ENCODE results near the gene MX2. TPM values are rescaled to one million over a fixed set of nuclear protein-coding genes. Genes with fewer than 3 reads are reported as not detected.

Gene MX2, protein sequence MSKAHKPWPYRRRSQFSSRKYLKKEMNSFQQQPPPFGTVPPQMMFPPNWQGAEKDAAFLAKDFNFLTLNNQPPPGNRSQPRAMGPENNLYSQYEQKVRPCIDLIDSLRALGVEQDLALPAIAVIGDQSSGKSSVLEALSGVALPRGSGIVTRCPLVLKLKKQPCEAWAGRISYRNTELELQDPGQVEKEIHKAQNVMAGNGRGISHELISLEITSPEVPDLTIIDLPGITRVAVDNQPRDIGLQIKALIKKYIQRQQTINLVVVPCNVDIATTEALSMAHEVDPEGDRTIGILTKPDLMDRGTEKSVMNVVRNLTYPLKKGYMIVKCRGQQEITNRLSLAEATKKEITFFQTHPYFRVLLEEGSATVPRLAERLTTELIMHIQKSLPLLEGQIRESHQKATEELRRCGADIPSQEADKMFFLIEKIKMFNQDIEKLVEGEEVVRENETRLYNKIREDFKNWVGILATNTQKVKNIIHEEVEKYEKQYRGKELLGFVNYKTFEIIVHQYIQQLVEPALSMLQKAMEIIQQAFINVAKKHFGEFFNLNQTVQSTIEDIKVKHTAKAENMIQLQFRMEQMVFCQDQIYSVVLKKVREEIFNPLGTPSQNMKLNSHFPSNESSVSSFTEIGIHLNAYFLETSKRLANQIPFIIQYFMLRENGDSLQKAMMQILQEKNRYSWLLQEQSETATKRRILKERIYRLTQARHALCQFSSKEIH
- total RNA-seq: 2.9 and 4.2 TPM in 2 replicates

DNA sequence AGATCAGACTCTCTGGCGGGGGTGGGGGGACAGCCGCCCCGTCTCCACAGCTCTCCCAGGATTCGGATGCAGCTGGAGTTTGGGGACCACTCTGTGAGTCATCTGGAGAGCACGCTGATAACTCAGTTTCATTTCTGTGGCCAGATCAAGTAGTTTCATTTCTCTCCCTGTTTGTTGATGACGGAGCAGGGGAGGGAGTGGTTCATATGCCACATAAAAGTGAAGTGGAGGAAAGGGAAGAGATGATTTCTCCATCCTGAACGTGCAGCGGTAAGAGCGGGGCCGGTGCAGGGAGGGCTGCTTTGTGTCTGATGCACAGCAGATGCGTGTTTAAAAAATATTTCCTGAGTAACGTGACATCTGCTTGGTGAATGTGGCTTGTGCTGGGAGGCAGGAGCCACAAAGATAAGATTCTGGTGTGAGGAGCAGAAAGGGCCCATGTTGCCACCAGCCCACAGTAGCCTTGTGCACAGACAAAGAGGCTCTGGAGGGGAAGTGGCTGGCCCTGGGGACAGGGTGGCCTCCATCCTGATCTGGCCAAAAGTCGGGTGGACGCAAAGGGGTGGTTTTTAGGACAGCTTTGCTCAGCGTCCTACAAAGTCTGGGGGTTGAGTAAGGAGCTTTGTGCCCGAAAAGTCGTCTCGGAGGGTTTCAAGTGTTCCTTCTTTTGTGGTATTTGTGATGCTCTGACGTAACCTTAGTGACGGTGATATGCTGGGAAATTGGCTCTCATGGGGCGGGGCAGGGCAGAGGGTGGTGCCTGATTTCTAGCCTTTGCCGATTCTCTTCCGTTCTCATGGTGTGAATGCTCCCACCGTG lies at the start of gene MX2:
MX2 (plus strand) TSS at position 242 of the 819 bp plus-strand sequence. CDS start 14,880 bp downstream, outside the sequence.

DNA sequence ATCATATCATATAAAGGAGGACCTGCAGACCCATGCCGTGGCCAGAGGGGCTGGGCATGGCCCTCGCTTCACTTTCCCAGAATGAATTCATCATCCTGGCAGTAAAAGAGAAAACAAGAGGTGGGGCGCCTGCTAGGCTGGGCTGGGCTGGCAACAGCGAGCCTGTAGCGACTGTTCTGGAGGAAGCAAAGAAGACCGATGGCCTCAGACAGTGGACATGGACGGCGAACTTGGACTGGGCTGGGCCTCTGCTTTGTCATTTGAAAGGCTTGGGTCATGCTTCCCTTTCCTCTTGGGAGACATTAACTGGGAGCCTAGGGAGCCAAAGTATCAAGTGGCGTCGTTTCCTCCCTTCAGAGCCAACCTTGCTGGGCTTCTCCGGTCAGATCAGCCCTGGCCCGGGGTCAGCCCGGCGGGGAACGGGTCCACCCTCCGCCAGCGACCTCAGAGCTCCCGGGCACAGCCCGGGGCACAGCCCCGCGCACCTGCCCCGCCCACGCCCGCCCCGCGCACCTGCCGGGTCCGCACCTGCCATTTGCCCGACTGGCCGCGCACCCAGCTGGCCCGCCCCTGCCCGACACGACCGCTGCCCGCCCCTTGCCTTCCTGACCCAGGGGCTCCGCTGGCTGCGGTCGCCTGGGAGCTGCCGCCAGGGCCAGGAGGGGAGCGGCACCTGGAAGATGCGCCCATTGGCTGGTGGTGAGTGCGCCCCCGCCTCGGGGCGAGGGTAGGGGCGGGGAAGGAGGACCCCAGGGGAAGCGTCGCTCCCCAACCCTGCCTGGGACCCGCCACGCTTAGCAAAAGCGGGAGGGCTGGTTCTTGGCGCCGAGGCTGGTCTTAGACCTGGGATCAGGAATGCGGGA lies 45.4 kb upstream of the MX2 start, which contains the start of gene FAM3B:
FAM3B (plus strand) TSS at position 602 of the 863 bp plus-strand sequence; CDS start at position 681, 79 bp downstream.

DNA sequence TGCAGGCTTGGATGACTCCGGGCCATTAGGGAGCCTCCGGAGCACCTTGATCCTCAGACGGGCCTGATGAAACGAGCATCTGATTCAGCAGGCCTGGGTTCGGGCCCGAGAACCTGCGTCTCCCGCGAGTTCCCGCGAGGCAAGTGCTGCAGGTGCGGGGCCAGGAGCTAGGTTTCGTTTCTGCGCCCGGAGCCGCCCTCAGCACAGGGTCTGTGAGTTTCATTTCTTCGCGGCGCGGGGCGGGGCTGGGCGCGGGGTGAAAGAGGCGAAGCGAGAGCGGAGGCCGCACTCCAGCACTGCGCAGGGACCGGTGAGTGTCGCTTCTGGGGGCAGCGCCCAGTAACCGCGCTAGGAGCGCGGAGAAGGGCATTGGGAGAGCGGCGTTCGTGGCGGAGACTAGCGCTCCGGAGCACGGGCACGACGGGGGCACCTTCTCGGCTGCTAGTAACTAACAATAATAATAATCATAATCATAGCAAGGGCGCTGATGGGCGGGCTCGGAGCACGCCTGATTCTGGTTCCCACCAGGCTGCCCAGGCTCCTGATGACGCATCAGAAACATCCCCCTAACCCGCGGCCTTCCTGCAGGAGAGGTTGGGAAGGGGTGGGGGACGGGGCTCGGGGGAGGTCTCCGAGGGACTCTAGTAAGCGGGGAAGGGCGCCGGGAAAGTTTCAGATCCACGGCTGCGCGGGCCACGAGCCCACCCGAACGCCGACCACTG lies 64.3 kb downstream of the MX2 start, which contains the start of gene MX1:
MX1 (plus strand) TSS at position 286 of the 722 bp plus-strand sequence. CDS start 5,832 bp downstream, outside the sequence.

Other genes starting within 250 kb of the MX2 start
- gene BACE2, start 193.9 kb upstream of the MX2 start, total RNA-seq: 25.5 and 58.1 TPM in 2 replicates
- gene FAM3B, start 45.2 kb upstream of the MX2 start, total RNA-seq: 0.28 TPM in 1 of 2 replicates, not detected in the other
- gene MX1, start 64.2 kb downstream of the MX2 start, total RNA-seq: 1.9 and 10.7 TPM in 2 replicates
- not detected in 2 replicates for gene TMPRSS2, start 146.1 kb downstream of the MX2 start, total RNA-seq